Smooth muscle cell (in vitro differentiated cells): ENCODE results near the gene BTF3L4. TPM values are rescaled to one million over a fixed set of nuclear protein-coding genes. Genes with fewer than 3 reads are reported as not detected.
"Not testable (repeated sequence)": the region's sequence is repeated elsewhere in the genome, so short reads cannot be mapped to it uniquely, and the experiment has no call there.

Source experiments
- DNase-seq: peaks from one replicate; lab custom pipeline; 2025; ENCODE audit not compliant: unreplicated experiment; lab: John Stamatoyannopoulos, UW
- H2AFZ ChIP-seq: fragments of 200-600 bp; sonication (generic); 2 replicates; pipeline ENCODE4 v1.6.0; 2016; ENCODE audit warnings: antibody characterized with exemption, low read depth, mild to moderate bottlenecking
- H3F3A ChIP-seq: fragments of 200-600 bp; sonication (generic); 2 replicates; pipeline ENCODE4 v1.6.0; 2017; ENCODE audit warnings: antibody characterized with exemption, low read depth
- H3K27ac ChIP-seq: fragments of 200-600 bp; sonication (generic); 2 replicates; pipeline ENCODE4 v1.5.1; 2016; ENCODE audit warnings: low read depth, mild to moderate bottlenecking
- H3K27me3 ChIP-seq: fragments of 200-600 bp; sonication (generic); 2 replicates; pipeline ENCODE4 v1.6.1; 2016; ENCODE audit warnings: low read depth, mild to moderate bottlenecking
- H3K36me3 ChIP-seq: fragments of 200-600 bp; sonication (generic); 2 replicates; pipeline ENCODE4 v1.5.1; 2016; ENCODE audit warnings: low read depth
- H3K4me1 ChIP-seq: fragments of 200-600 bp; sonication (generic); 2 replicates; pipeline ENCODE4 v1.5.1; 2016; ENCODE audit warnings: low read depth
- H3K4me2 ChIP-seq: fragments of 200-600 bp; sonication (generic); 2 replicates; pipeline ENCODE4 v1.6.0; 2016; ENCODE audit warnings: mild to moderate bottlenecking
- H3K4me3 ChIP-seq: fragments of 200-600 bp; sonication (generic); 2 replicates; pipeline ENCODE4 v1.5.1; 2016; ENCODE audit warnings: mild to moderate bottlenecking
- H3K79me2 ChIP-seq: fragments of 200-600 bp; sonication (generic); 2 replicates; pipeline ENCODE4 v1.6.0; 2016; ENCODE audit warnings: low read depth, mild to moderate bottlenecking
- H3K9ac ChIP-seq: fragments of 200-600 bp; sonication (generic); 2 replicates; pipeline ENCODE4 v1.6.0; 2016; ENCODE audit warnings: low read depth
- H3K9me3 ChIP-seq: fragments of 200-600 bp; sonication (generic); replicated peaks from 2 replicates; pipeline ENCODE4 v1.5.1; 2016; ENCODE audit warnings: low read depth
- H4K20me1 ChIP-seq: fragments of 200-600 bp; sonication (generic); 2 replicates; pipeline ENCODE4 v1.6.0; 2016; ENCODE audit warnings: low read depth
- CTCF ChIP-seq: fragments of 200-600 bp; sonication (generic); IDR thresholded peaks from 2 replicates; pipeline ENCODE4 v1.5.1; 2017; ENCODE audit warnings: borderline replicate concordance, mild to moderate bottlenecking, antibody characterized with exemption; ENCODE audit not compliant: insufficient read depth, poor library complexity, severe bottlenecking
- WGBS: methylation state at CpG from one replicate; pipeline ENCODE4 v1.1.7; 2016; ENCODE audit warnings: low lambda C conversion rate; 5-methylcytosine and 5-hydroxymethylcytosine counted together
- polyA plus RNA-seq: library from polyadenylated mRNA; unstranded; fragments of >200 nt; fragmentation: Nextera tagmentation; extraction: Ambion mirVana; gene quantifications from 2 replicates; pipeline ENCODE4 v1.2.1, GENCODE V29; 2016
- total RNA-seq: library from RNA; depleted of rRNA; stranded (reverse); fragments of >200 nt; gene quantifications from 2 replicates; pipeline ENCODE4 v1.2.3, GENCODE V29; 2014

The BTF3L4 gene
- total and polyA plus RNA-seq, 2 experiments from 2014 or later: 67.8 to 95.5 TPM

GRCh38 chr1:52022133-52022532, 34.0 kb upstream of the BTF3L4 start:
- H3F3A ChIP-seq: no peaks in the 10 kb centered on the region
- WGBS: 88% methylated on average over 2 of the region's 2 CpGs
- H3K36me3 ChIP-seq: peaks cover 6% of the 10 kb centered on the region
- H3K27me3 ChIP-seq: no peaks in the 10 kb centered on the region
- H3K4me2 ChIP-seq: no peak overlapping the region
- no peak for TF ChIP-seq CTCF
- no peak overlapping the region for H3K4me3 ChIP-seq
- DNase-seq: no peak
- H3K9me3 ChIP-seq: no peaks in the 10 kb centered on the region
- H3K79me2 ChIP-seq: no peaks in the 10 kb centered on the region
- H3K9ac ChIP-seq: no peak overlapping the region
- no peak overlapping the region for H3K27ac ChIP-seq
- H3K4me1 ChIP-seq: no peaks in the 10 kb centered on the region
- H4K20me1 ChIP-seq: no peaks in the 10 kb centered on the region
- no peak overlapping the region for H2AFZ ChIP-seq

GRCh38 chr1:52026278-52026677, 29.8 kb upstream of the BTF3L4 start:
- Histone ChIP-seq H3K9me3 (no peaks in the 10 kb centered on the region), H3K9ac (no peak overlapping the region), H3K27ac (no peak overlapping the region), H3K4me1 (no peaks in the 10 kb centered on the region), H3K36me3 (no peaks in the 10 kb centered on the region), H3K4me3 (no peak overlapping the region), H3F3A (no peaks in the 10 kb centered on the region), H4K20me1 (peaks cover 9% of the 10 kb centered on the region), H3K4me2 (no peak overlapping the region), H2AFZ (no peak overlapping the region), H3K79me2 (peaks cover 15% of the 10 kb centered on the region), H3K27me3 (no peaks in the 10 kb centered on the region)
- no peak for TF ChIP-seq CTCF
- no peak for DNase-seq
- WGBS: 94% methylated on average over 2 of the region's 2 CpGs

GRCh38 chr1:52028328-52028727, 27.8 kb upstream of the BTF3L4 start:
- 95% methylated on average over 1 of the region's 1 CpG for WGBS
- Histone ChIP-seq H3K9ac (no peak overlapping the region), H3K36me3 (no peaks in the 10 kb centered on the region), H3K79me2 (peaks cover 30% of the 10 kb centered on the region), H2AFZ (no peak overlapping the region), H3K4me3 (no peak overlapping the region), H4K20me1 (peaks cover 27% of the 10 kb centered on the region), H3K4me1 (peaks cover 12% of the 10 kb centered on the region), H3K27me3 (no peaks in the 10 kb centered on the region), H3F3A (peaks cover 9% of the 10 kb centered on the region), H3K4me2 (no peak overlapping the region), H3K9me3 (no peaks in the 10 kb centered on the region), H3K27ac (no peak overlapping the region)
- no peak for TF ChIP-seq CTCF
- no peak for DNase-seq

GRCh38 chr1:52028839-52029238, 27.3 kb upstream of the BTF3L4 start:
- 94% methylated on average over 5 of the region's 5 CpGs for WGBS
- H3K4me2 ChIP-seq: not testable (repeated sequence)

More at GRCh38 chr1:52028839-52029238, 27.3 kb upstream of the BTF3L4 start:
- H2AFZ ChIP-seq, H3K9ac ChIP-seq, DNase-seq, H3K4me3 ChIP-seq, H3K27me3 ChIP-seq, H3K36me3 ChIP-seq, H3K9me3 ChIP-seq, H3K27ac ChIP-seq: not testable (repeated sequence)
- H3F3A ChIP-seq: peaks cover 11% of the 10 kb centered on the region
- peaks cover 30% of the 10 kb centered on the region for H3K79me2 ChIP-seq
- H3K4me1 ChIP-seq: peaks cover 12% of the 10 kb centered on the region
- H4K20me1 ChIP-seq: peaks cover 27% of the 10 kb centered on the region
